H1 (cell line): Measurements from ENCODE around the gene GNG12. TPM values are rescaled to one million over a fixed set of nuclear protein-coding genes. Genes with fewer than 3 reads are reported as not detected.

ENCODE experiments used
- CTCF ChIA-PET: fragments of 300-600 bp; sonication (Branson Sonifier 250); formaldehyde crosslinking; loops from one replicate; lab custom pipeline; 2021; ENCODE audit not compliant: partially characterized antibody; lab: Charles Lee
- POLR2A ChIA-PET: fragments of 300-600 bp; sonication (Branson Sonifier 250); formaldehyde crosslinking; loops from one replicate; lab custom pipeline; 2021; ENCODE audit warnings: inconsistent platforms; ENCODE audit not compliant: partially characterized antibody; lab: Charles Lee
- DNase-seq, 2 experiments: peaks; one replicate each; pipeline versions ENCODE4 v3.0.0 to v3.0.0-alpha.2; 2010 to 2022; ENCODE audit warnings: low spot score in 2 of 2, low read depth in 1 of 2, mixed read lengths in 1 of 2
- FAIRE-seq: peaks from 2 replicates; lab custom pipeline; 2011; peaks lifted over from hg19 to GRCh38; lab: Jason Lieb, UNC
- H2AFZ ChIP-seq: 2 replicates; pipeline ENCODE4 v1.8.1; 2012; ENCODE audit warnings: low read length, inconsistent platforms
- H2AK5ac ChIP-seq: 2 replicates; pipeline ENCODE4 v1.6.1; 2013; ENCODE audit warnings: low read depth, low read length
- H2BK120ac ChIP-seq: replicated peaks from 2 replicates; pipeline ENCODE3; 2013; ENCODE audit warnings: low read depth, low read length, inconsistent platforms
- H2BK12ac ChIP-seq: 2 replicates; pipeline ENCODE4 v1.6.1; 2013; ENCODE audit warnings: low read depth, low read length
- H2BK15ac ChIP-seq: 2 replicates; pipeline ENCODE4 v1.6.1; 2013; ENCODE audit warnings: low read length
- H2BK20ac ChIP-seq: 2 replicates; pipeline ENCODE4 v1.6.1; 2013; ENCODE audit warnings: low read length
- H2BK5ac ChIP-seq: 2 replicates; pipeline ENCODE4 v1.6.1; 2013; ENCODE audit warnings: low read depth, low read length
- H3K14ac ChIP-seq: 2 replicates; pipeline ENCODE4 v1.6.1; 2013; ENCODE audit warnings: inconsistent platforms; ENCODE audit not compliant: insufficient read length
- H3K18ac ChIP-seq: 2 replicates; pipeline ENCODE4 v1.6.1; 2013; ENCODE audit warnings: low read length; ENCODE audit errors: extremely low read depth
- H3K23ac ChIP-seq: 2 replicates; pipeline ENCODE4 v1.6.1; 2013; ENCODE audit warnings: inconsistent platforms; ENCODE audit not compliant: insufficient read length
- H3K23me2 ChIP-seq: 2 replicates; pipeline ENCODE4 v1.6.1; 2013; ENCODE audit warnings: low read depth, low read length
- H3K27ac ChIP-seq: 2 replicates; pipeline ENCODE4 v1.6.1; 2011; ENCODE audit warnings: low read depth, low read length, inconsistent platforms
- H3K27me3 ChIP-seq, 4 experiments: replicated peaks in 1 of 4; 1 replicate in 1 of 4; 2 replicates in 3 of 4; pipeline versions ENCODE4 v1.6.1 to v1.8.1; 2011 to 2013; ENCODE audit warnings: low read length in 3 of 4, mild to moderate bottlenecking in 3 of 4, inconsistent platforms in 2 of 4, mixed read lengths in 2 of 4, moderate library complexity in 1 of 4; ENCODE audit not compliant: control insufficient read depth in 3 of 4, insufficient read depth in 3 of 4; ENCODE audit errors: extremely low read depth in 1 of 4
- H3K36me3 ChIP-seq, 4 experiments: 2 replicates each; pipeline versions ENCODE4 v1.6.1 to v1.8.1; 2011 to 2013; ENCODE audit warnings: mild to moderate bottlenecking in 4 of 4, low read length in 3 of 4, moderate library complexity in 2 of 4, control low read depth in 1 of 4, inconsistent platforms in 1 of 4; ENCODE audit not compliant: insufficient read depth in 4 of 4, control insufficient read depth in 2 of 4
- H3K4ac ChIP-seq: replicated peaks from 2 replicates; pipeline ENCODE3; 2013; ENCODE audit warnings: low read length, low read depth, mixed read lengths, inconsistent platforms; ENCODE audit not compliant: insufficient read length
- H3K4me1 ChIP-seq, 4 experiments: replicated peaks in 1 of 4; 1 replicate in 1 of 4; 2 replicates in 3 of 4; pipeline versions ENCODE4 v1.6.1 to v1.8.1; 2011 to 2013; ENCODE audit warnings: low read length in 3 of 4, inconsistent platforms in 2 of 4, mixed read lengths in 1 of 4; ENCODE audit not compliant: insufficient read depth in 4 of 4, control insufficient read depth in 3 of 4
- H3K4me2 ChIP-seq, 2 experiments: 2 replicates each; pipeline versions ENCODE4 v1.6.1 to v1.8.1; 2011 to 2013; ENCODE audit warnings: low read depth in 2 of 2, low read length in 2 of 2, control low read depth in 1 of 2, inconsistent platforms in 1 of 2, mild to moderate bottlenecking in 1 of 2; ENCODE audit not compliant: insufficient read depth in 1 of 2
- H3K4me3 ChIP-seq, 4 experiments: fragments of 200-600, 300-600 bp in 1 of 4; sonication (generic), shearing (Covaris generic), sonication (Bioruptor Twin) in 1 of 4; 2 replicates each; pipeline versions ENCODE4 v1.5.1 to v1.8.1; 2011 to 2016; ENCODE audit warnings: low read length in 4 of 4, low read depth in 3 of 4, control low read depth in 2 of 4, inconsistent platforms in 2 of 4, mild to moderate bottlenecking in 2 of 4, mixed read lengths in 1 of 4, moderate library complexity in 1 of 4; ENCODE audit not compliant: insufficient read depth in 2 of 4; ENCODE audit errors: extremely low read depth in 1 of 4
- H3K56ac ChIP-seq: replicated peaks from 2 replicates; pipeline ENCODE3; 2013; ENCODE audit warnings: low read depth, mild to moderate bottlenecking, mixed read lengths, low read length, inconsistent platforms; ENCODE audit not compliant: insufficient read length
- H3K79me1 ChIP-seq: 2 replicates; pipeline ENCODE4 v1.6.1; 2013; ENCODE audit warnings: low read depth, low read length, control low read depth
- H3K79me2 ChIP-seq, 2 experiments: 2 replicates each; pipeline versions ENCODE4 v1.6.1 to v1.8.1; 2012 to 2013; ENCODE audit warnings: low read length in 2 of 2, mild to moderate bottlenecking in 2 of 2, inconsistent platforms in 1 of 2; ENCODE audit not compliant: insufficient read depth in 2 of 2, control insufficient read depth in 1 of 2
- H3K9ac ChIP-seq, 4 experiments: replicated peaks in 1 of 4; 1 replicate in 1 of 4; 2 replicates in 3 of 4; pipeline versions ENCODE4 v1.6.1 to v1.8.1; 2011 to 2013; ENCODE audit warnings: low read depth in 3 of 4, low read length in 3 of 4, control low read depth in 2 of 4, mild to moderate bottlenecking in 2 of 4, moderate library complexity in 2 of 4, inconsistent platforms in 1 of 4; ENCODE audit errors: extremely low read depth in 1 of 4
- H3K9me3 ChIP-seq, 2 experiments: 2 replicates each; pipeline versions ENCODE4 v1.6.1 to v1.8.1; 2012 to 2013; ENCODE audit warnings: mild to moderate bottlenecking in 2 of 2, moderate library complexity in 2 of 2, control low read depth in 1 of 2, inconsistent platforms in 1 of 2, low read depth in 1 of 2, low read length in 1 of 2, mixed read lengths in 1 of 2; ENCODE audit not compliant: insufficient read depth in 2 of 2
- H4K20me1 ChIP-seq, 2 experiments: replicated peaks in 1 of 2; 2 replicates each; pipeline versions ENCODE3 to v1.8.1; 2011 to 2013; ENCODE audit warnings: inconsistent platforms in 2 of 2, low read length in 2 of 2, mild to moderate bottlenecking in 1 of 2; ENCODE audit not compliant: insufficient read depth in 2 of 2, control insufficient read depth in 1 of 2
- H4K5ac ChIP-seq: 2 replicates; pipeline ENCODE4 v1.6.1; 2013; ENCODE audit warnings: low read length, low read depth, mixed read lengths, inconsistent platforms; ENCODE audit not compliant: insufficient read length
- H4K8ac ChIP-seq: 2 replicates; pipeline ENCODE4 v1.8.0; 2013; ENCODE audit warnings: mild to moderate bottlenecking, moderate library complexity, low read length, inconsistent platforms; ENCODE audit not compliant: insufficient read depth; ENCODE audit errors: extremely low read depth
- H4K91ac ChIP-seq: replicated peaks from 2 replicates; pipeline ENCODE3; 2013; ENCODE audit warnings: low read length, mixed read lengths, inconsistent platforms; ENCODE audit not compliant: insufficient read length
- BCL11A ChIP-seq, 2 experiments: IDR thresholded peaks; one replicate each; pipeline ENCODE4 v1.6.1; 2011; ENCODE audit warnings: low read depth in 2 of 2, low read length in 2 of 2, mild to moderate bottlenecking in 2 of 2
- CBX8 ChIP-seq: fragments of 300-800, 300-1000 bp; sonication (generic); IDR thresholded peaks from 2 replicates; pipeline ENCODE4 v1.7.1; 2016; ENCODE audit warnings: low read depth, low read length, borderline replicate concordance
- E2F6 ChIP-seq: IDR thresholded peaks from 2 replicates; pipeline ENCODE4 v1.6.1; 2012; ENCODE audit warnings: inconsistent platforms
- EZH2 ChIP-seq: fragments of 200-600 bp; sonication (generic); IDR thresholded peaks from 2 replicates; pipeline ENCODE4 v1.7.1; 2012; ENCODE audit warnings: low read depth, mild to moderate bottlenecking, moderate library complexity, low read length, inconsistent platforms; ENCODE audit not compliant: severe bottlenecking
- GTF2F1 ChIP-seq: IDR thresholded peaks from 2 replicates; pipeline ENCODE4 v1.6.1; 2012; ENCODE audit warnings: low read depth, low read length, improper control_type of control experiment, borderline replicate concordance
- JUND ChIP-seq: IDR thresholded peaks from 2 replicates; pipeline ENCODE4 v1.6.1; 2011; ENCODE audit warnings: mild to moderate bottlenecking, improper control_type of control experiment, low read length
- KDM1A ChIP-seq: fragments of 200-600, 300-600 bp; sonication (generic); IDR thresholded peaks from 2 replicates; pipeline ENCODE4 v1.7.1; 2016; ENCODE audit warnings: mild to moderate bottlenecking, low read length, borderline replicate concordance
- PHF8 ChIP-seq: fragments of 200-600 bp; sonication (generic); conservative IDR thresholded peaks from 2 replicates; pipeline ENCODE4 v1.7.1; 2012; ENCODE audit warnings: low read depth, mild to moderate bottlenecking, inconsistent platforms, low read length, moderate library complexity
- SIX5 ChIP-seq: IDR thresholded peaks from 2 replicates; pipeline ENCODE4 v1.6.1; 2011; ENCODE audit warnings: mild to moderate bottlenecking, low read depth, low read length
- SP4 ChIP-seq: IDR thresholded peaks from 2 replicates; pipeline ENCODE4 v1.6.1; 2012; ENCODE audit warnings: low read length, inconsistent platforms
- SRF ChIP-seq: IDR thresholded peaks from 2 replicates; pipeline ENCODE4 v1.6.1; 2011; ENCODE audit warnings: mild to moderate bottlenecking, low read depth, low read length, moderate library complexity
- WGBS, 2 experiments: shearing (Covaris generic) in 1 of 2; methylation state at CpG; one replicate each; pipeline versions ENCODE4 v1.1.6 to v1.1.7; 2013 to 2015; ENCODE audit warnings: low lambda C conversion rate in 2 of 2, mixed read lengths in 2 of 2, inconsistent platforms in 1 of 2, low coverage in 1 of 2, missing lambda C conversion rate in 1 of 2; ENCODE audit not compliant: insufficient replicate concordance in 2 of 2, insufficient coverage in 1 of 2, insufficient read length in 1 of 2; ENCODE audit errors: extremely low coverage in 1 of 2, missing lambda C conversion rate in 1 of 2; 5-methylcytosine and 5-hydroxymethylcytosine counted together
- polyA plus RNA-seq, 7 experiments: library from polyadenylated mRNA; depleted of rRNA in 3 of 7; stranded (reverse) in 5 of 7; unstranded in 2 of 7; fragments of >200 nt in 5 of 7; fragments of 200-250 nt in 2 of 7; gene quantifications; 1 replicate in 5 of 7; 2 replicates in 1 of 7; 4 replicates in 1 of 7; pipeline versions ENCODE4 v1.2.1 to v1.2.3, GENCODE V29; 2011 to 2013; ENCODE audit warnings: missing spikeins in 2 of 7, mixed read lengths in 2 of 7
- total RNA-seq: library from RNA; stranded (reverse); fragmentation: NEBNext Ultra II Directional; extraction: Animal tissue kit (Norgen Biotek cat#: 25700); gene quantifications from 2 replicates; pipeline ENCODE4 v1.2.1, GENCODE V29; 2021
- TF ChIP-seq, protein P1 (sequence below): IDR thresholded peaks from 2 replicates; pipeline ENCODE4 v1.6.1; 2012; ENCODE audit warnings: low read length, inconsistent platforms

Gene GNG12
- total and polyA plus RNA-seq, 2 of the 8 experiments (the other 6 are each of a cell fraction or from before 2014, with no cell fraction given), result 11.4 to 35.8 TPM

GRCh38 chr1:67737875-67738274 lies 95.4 kb downstream of the GNG12 start:
- Histone ChIP-seq H3K4me1 (peaks cover 0 to 13% (median 6%) of the 10 kb centered on the region in 4 experiments; a peak in 5 of 7 replicates), H3K23me2 (no peaks in the 10 kb centered on the region), H2BK12ac (no peak overlapping the region), H3K9me3 (no peaks in the 10 kb centered on the region), H4K20me1 (no peaks in the 10 kb centered on the region), H3K27ac (no peak overlapping the region), H3K4me2 (no peak overlapping the region), H4K5ac (no peak overlapping the region), H3K27me3 (no peaks in the 10 kb centered on the region), H4K8ac (no peak overlapping the region), H3K79me2 (no peaks in the 10 kb centered on the region), H2BK120ac (no peak overlapping the region), H3K23ac (no peak overlapping the region), H4K91ac (no peak overlapping the region), H2AK5ac (no peak overlapping the region), H3K9ac (no peak overlapping the region), H2BK20ac (no peak overlapping the region), H2AFZ (no peak overlapping the region), H2BK15ac (no peak overlapping the region), H3K4ac (no peak overlapping the region), H3K79me1 (no peaks in the 10 kb centered on the region; the same call in 1 of the 2 replicates), H3K14ac (no peak overlapping the region), H3K36me3 (no peaks in the 10 kb centered on the region), H3K18ac (no peak overlapping the region), H2BK5ac (no peak overlapping the region), H3K4me3 (no peak overlapping the region), H3K56ac (no peak overlapping the region)
- WGBS, 2 experiments, result 90% methylated on average over 3 of the region's 3 CpGs; no CpG with 5 or more reads in 1 of the 2 experiments
- FAIRE-seq, result no peak
- DNase-seq, result no peak
- CTCF ChIA-PET, result interaction anchor here (0.6 to 3.2 kb wide), 9 partner anchors 10 to 524 kb away, joined by 3 to 15 read pairs (median 4); no protein-coding TSS in a partner anchor
- POLR2A ChIA-PET, result interaction anchor here (1.2 kb wide), 1 partner anchor 15 kb away, joined by 3 read pairs; no protein-coding TSS in a partner anchor
- TF ChIP-seq SP4 (no peak), JUND (no peak), E2F6 (no peak), KDM1A (no peak), EZH2 (no peak), BCL11A (IDR thresholded peaks at IDR 0.05; ENCODE audit: low read depth in 2 of 2, low read length in 2 of 2) (no peak), SRF (no peak), CBX8 (no peak), SIX5 (no peak), GTF2F1 (no peak), PHF8 (no peak)
- TF ChIP-seq, protein P1, sequence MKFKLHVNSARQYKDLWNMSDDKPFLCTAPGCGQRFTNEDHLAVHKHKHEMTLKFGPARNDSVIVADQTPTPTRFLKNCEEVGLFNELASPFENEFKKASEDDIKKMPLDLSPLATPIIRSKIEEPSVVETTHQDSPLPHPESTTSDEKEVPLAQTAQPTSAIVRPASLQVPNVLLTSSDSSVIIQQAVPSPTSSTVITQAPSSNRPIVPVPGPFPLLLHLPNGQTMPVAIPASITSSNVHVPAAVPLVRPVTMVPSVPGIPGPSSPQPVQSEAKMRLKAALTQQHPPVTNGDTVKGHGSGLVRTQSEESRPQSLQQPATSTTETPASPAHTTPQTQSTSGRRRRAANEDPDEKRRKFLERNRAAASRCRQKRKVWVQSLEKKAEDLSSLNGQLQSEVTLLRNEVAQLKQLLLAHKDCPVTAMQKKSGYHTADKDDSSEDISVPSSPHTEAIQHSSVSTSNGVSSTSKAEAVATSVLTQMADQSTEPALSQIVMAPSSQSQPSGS, result no peak
